HepG2 (cell line): ENCODE measurements around the gene IMPDH2.

Experiments used
- ATRX ChIP-seq: sonication (generic); formaldehyde crosslinking; IDR thresholded peaks from 2 replicates; pipeline ENCODE4 v1.4.0; 2020; ENCODE audit warnings: missing genetic modification reagents, borderline replicate concordance
- MATR3 ChIP-seq: sonication (generic); formaldehyde crosslinking; IDR thresholded peaks from 2 replicates; pipeline ENCODE4 v1.4.0; 2020; ENCODE audit warnings: missing genetic modification reagents
- ZNF124 ChIP-seq: sonication (generic); formaldehyde crosslinking; IDR thresholded peaks from 2 replicates; pipeline ENCODE4 v1.4.0; 2020; ENCODE audit warnings: missing genetic modification reagents
- ZNF253 ChIP-seq: sonication (generic); formaldehyde crosslinking; IDR thresholded peaks from 2 replicates; pipeline ENCODE4 v1.8.0; 2022; ENCODE audit warnings: mild to moderate bottlenecking, missing genetic modification reagents, borderline replicate concordance
- ZNF292 ChIP-seq: sonication (generic); formaldehyde crosslinking; IDR thresholded peaks from 2 replicates; pipeline ENCODE4 v1.8.1; 2022; ENCODE audit warnings: mild to moderate bottlenecking, low read depth, missing genetic modification reagents, borderline replicate concordance
- ZNF446 ChIP-seq: sonication (generic); formaldehyde crosslinking; IDR thresholded peaks from 2 replicates; pipeline ENCODE4 v1.5.0; 2020; ENCODE audit warnings: mild to moderate bottlenecking, missing genetic modification reagents
- TF ChIP-seq, protein P1 (sequence below): sonication (generic); formaldehyde crosslinking; IDR thresholded peaks from 2 replicates; pipeline ENCODE4 v1.9.0; 2022; ENCODE audit warnings: low read depth, missing genetic modification reagents
- TF ChIP-seq, protein P2 (sequence below): sonication (generic); formaldehyde crosslinking; IDR thresholded peaks from 2 replicates; pipeline ENCODE4 v1.5.0; 2020; ENCODE audit warnings: mild to moderate bottlenecking, missing genetic modification reagents, moderate library complexity
- TF ChIP-seq, protein P3 (sequence below): sonication (generic); formaldehyde crosslinking; IDR thresholded peaks from 2 replicates; pipeline ENCODE4 v1.4.0; 2020; ENCODE audit warnings: mild to moderate bottlenecking, missing genetic modification reagents

DNA sequence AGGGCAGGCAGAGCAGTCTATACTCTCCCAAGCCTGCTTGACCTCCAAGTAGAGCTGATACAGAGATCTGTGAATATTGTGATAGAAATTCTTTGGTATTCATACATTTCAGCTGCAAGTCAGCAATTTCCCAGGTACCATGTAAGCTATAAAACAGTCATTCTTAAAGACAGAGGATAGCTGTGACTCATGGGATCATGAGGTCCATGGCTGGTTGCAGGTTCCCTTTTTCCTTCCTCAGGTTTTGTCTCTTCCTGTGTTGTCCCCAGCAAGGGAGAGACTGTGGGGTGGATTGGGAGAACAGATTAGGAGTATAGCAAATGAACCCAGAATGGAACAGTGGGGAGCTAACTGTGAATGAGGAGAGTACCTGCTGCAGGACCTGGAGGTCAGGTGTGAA is 44.5 kb downstream of the IMPDH2 start:
- TF ChIP-seq, protein P1, sequence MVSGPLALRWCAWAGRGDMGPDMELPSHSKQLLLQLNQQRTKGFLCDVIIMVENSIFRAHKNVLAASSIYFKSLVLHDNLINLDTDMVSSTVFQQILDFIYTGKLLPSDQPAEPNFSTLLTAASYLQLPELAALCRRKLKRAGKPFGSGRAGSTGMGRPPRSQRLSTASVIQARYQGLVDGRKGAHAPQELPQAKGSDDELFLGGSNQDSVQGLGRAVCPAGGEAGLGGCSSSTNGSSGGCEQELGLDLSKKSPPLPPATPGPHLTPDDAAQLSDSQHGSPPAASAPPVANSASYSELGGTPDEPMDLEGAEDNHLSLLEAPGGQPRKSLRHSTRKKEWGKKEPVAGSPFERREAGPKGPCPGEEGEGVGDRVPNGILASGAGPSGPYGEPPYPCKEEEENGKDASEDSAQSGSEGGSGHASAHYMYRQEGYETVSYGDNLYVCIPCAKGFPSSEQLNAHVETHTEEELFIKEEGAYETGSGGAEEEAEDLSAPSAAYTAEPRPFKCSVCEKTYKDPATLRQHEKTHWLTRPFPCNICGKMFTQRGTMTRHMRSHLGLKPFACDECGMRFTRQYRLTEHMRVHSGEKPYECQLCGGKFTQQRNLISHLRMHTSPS (CRISPR knock-in tag): no peak
- TF ChIP-seq ZNF446 (CRISPR knock-in tag): no peak
- TF ChIP-seq ZNF292 (CRISPR knock-in tag): no peak
- TF ChIP-seq, protein P2, sequence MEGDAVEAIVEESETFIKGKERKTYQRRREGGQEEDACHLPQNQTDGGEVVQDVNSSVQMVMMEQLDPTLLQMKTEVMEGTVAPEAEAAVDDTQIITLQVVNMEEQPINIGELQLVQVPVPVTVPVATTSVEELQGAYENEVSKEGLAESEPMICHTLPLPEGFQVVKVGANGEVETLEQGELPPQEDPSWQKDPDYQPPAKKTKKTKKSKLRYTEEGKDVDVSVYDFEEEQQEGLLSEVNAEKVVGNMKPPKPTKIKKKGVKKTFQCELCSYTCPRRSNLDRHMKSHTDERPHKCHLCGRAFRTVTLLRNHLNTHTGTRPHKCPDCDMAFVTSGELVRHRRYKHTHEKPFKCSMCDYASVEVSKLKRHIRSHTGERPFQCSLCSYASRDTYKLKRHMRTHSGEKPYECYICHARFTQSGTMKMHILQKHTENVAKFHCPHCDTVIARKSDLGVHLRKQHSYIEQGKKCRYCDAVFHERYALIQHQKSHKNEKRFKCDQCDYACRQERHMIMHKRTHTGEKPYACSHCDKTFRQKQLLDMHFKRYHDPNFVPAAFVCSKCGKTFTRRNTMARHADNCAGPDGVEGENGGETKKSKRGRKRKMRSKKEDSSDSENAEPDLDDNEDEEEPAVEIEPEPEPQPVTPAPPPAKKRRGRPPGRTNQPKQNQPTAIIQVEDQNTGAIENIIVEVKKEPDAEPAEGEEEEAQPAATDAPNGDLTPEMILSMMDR (CRISPR knock-in tag): no peak
- no peak for TF ChIP-seq ZNF124 (CRISPR knock-in tag)
- no peak for TF ChIP-seq ZNF253 (CRISPR knock-in tag)
- TF ChIP-seq, protein P3, sequence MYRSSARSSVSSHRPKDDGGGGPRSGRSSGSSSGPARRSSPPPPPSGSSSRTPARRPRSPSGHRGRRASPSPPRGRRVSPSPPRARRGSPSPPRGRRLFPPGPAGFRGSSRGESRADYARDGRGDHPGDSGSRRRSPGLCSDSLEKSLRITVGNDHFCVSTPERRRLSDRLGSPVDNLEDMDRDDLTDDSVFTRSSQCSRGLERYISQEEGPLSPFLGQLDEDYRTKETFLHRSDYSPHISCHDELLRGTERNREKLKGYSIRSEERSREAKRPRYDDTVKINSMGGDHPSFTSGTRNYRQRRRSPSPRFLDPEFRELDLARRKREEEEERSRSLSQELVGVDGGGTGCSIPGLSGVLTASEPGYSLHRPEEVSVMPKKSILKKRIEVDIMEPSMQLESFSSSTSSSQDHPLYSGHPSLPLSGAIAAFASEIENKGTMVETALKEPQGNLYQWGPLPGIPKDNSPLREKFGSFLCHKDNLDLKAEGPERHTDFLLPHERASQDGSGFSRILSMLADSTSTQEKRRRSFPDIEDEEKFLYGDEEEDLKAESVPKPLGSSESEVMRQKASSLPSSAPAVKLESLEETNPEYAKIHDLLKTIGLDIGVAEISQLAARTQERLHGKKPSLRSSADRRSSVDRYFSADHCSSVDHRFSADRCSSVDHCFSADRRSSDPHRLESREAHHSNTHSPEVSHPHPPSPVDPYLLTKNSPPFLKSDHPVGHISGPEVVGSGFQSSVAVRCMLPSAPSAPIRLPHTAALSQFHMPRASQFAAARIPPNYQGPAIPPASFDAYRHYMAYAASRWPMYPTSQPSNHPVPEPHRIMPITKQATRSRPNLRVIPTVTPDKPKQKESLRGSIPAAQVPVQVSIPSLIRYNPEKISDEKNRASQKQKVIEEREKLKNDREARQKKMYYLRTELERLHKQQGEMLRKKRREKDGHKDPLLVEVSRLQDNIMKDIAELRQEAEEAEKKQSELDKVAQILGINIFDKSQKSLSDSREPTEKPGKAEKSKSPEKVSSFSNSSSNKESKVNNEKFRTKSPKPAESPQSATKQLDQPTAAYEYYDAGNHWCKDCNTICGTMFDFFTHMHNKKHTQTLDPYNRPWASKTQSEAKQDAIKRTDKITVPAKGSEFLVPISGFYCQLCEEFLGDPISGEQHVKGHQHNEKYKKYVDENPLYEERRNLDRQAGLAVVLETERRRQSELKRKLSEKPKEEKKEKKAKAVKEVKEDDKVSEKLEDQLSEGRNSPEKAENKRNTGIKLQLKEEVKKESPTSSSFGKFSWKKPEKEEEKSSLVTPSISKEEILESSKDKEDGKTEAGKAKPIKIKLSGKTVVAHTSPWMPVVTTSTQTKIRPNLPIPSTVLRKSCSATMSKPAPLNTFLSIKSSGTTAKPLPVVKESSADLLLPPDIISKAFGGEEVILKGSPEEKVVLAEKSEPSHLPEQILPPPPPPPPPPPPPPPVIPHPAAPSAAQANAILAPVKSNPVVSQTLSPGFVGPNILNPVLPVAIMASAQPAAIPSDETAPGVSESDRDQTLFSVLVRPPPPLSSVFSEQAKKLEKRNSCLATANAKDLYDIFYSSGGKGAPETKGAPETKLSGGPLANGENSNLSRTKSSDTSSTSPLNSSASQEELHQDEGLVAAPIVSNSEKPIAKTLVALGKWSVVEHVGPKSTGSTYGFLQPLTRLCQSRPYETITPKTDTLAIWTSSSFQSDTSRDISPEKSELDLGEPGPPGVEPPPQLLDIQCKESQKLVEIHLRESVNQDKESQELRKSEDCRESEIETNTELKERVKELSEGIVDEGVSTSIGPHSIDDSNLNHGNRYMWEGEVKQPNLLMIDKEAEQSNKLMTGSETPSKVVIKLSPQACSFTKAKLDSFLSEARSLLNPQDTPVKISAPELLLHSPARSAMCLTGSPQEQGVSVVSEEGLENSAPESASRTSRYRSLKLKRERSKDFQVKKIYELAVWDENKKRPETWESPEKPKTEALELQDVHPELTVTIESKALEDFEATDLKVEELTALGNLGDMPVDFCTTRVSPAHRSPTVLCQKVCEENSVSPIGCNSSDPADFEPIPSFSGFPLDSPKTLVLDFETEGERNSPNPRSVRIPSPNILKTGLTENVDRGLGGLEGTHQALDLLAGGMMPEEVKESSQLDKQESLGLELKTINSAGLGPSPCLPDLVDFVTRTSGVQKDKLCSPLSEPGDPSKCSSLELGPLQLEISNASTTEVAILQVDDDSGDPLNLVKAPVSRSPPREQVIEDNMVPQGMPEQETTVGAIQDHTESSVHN (CRISPR knock-in tag): no peak
- no peak for TF ChIP-seq MATR3 (CRISPR knock-in tag)
- no peak for TF ChIP-seq ATRX (CRISPR knock-in tag)
